Measurements from ENCODE around the gene UGT2A2. TPM values are rescaled to one million over a fixed set of nuclear protein-coding genes. Genes with fewer than 3 reads are reported as not detected.

The UGT2A2 gene
- total and polyA plus RNA-seq, 7 donors, result not detected

GRCh38 chr4:69563424-69563823 is 76.0 kb downstream of the UGT2A2 start:
- Histone ChIP-seq H3K9me3 (no peaks in the 10 kb centered on the region), H3K27ac (no peak overlapping the region), H3K27me3 (no peaks in the 10 kb centered on the region), H3K36me3 (no peaks in the 10 kb centered on the region), H3K4me1 (no peaks in the 10 kb centered on the region), H3K4me3 (no peak overlapping the region)
- intact Hi-C loops (cut with DNase I), result no loop called here
- DNase-seq, result no peak
- WGBS, 2 donors, result 35 to 45% methylated on average over 2 of the region's 2 CpGs
- no peak for TF ChIP-seq POLR2AphosphoS5 (IDR thresholded peaks at IDR 0.05)
- no peak for TF ChIP-seq POLR2A (IDR thresholded peaks at IDR 0.05)
- TF ChIP-seq, protein P1, sequence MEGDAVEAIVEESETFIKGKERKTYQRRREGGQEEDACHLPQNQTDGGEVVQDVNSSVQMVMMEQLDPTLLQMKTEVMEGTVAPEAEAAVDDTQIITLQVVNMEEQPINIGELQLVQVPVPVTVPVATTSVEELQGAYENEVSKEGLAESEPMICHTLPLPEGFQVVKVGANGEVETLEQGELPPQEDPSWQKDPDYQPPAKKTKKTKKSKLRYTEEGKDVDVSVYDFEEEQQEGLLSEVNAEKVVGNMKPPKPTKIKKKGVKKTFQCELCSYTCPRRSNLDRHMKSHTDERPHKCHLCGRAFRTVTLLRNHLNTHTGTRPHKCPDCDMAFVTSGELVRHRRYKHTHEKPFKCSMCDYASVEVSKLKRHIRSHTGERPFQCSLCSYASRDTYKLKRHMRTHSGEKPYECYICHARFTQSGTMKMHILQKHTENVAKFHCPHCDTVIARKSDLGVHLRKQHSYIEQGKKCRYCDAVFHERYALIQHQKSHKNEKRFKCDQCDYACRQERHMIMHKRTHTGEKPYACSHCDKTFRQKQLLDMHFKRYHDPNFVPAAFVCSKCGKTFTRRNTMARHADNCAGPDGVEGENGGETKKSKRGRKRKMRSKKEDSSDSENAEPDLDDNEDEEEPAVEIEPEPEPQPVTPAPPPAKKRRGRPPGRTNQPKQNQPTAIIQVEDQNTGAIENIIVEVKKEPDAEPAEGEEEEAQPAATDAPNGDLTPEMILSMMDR (IDR thresholded peaks at IDR 0.05), result no peak
- no peak for TF ChIP-seq EP300 (IDR thresholded peaks at IDR 0.05)

- Histone ChIP-seq H3K4me1 (no peaks in the 10 kb centered on the region), H3K36me3 (no peaks in the 10 kb centered on the region), H3K4me3 (no peak overlapping the region), H3K9me3 (no peaks in the 10 kb centered on the region), H3K27me3 (no peaks in the 10 kb centered on the region), H3K27ac (no peak overlapping the region)
- WGBS, 2 donors, result 75 to 89% methylated on average over 2 of the region's 2 CpGs
- intact Hi-C loops (cut with DNase I), result no loop called here
- TF ChIP-seq EP300 (IDR thresholded peaks at IDR 0.05) (no peak), POLR2A (IDR thresholded peaks at IDR 0.05) (no peak), POLR2AphosphoS5 (IDR thresholded peaks at IDR 0.05) (no peak)
- TF ChIP-seq, protein P1 (IDR thresholded peaks at IDR 0.05), result no peak
- DNase-seq, result no peak
These were observed 89.8 kb downstream of the UGT2A2 start for GRCh38 chr4:69549651-69550050.

DNA sequence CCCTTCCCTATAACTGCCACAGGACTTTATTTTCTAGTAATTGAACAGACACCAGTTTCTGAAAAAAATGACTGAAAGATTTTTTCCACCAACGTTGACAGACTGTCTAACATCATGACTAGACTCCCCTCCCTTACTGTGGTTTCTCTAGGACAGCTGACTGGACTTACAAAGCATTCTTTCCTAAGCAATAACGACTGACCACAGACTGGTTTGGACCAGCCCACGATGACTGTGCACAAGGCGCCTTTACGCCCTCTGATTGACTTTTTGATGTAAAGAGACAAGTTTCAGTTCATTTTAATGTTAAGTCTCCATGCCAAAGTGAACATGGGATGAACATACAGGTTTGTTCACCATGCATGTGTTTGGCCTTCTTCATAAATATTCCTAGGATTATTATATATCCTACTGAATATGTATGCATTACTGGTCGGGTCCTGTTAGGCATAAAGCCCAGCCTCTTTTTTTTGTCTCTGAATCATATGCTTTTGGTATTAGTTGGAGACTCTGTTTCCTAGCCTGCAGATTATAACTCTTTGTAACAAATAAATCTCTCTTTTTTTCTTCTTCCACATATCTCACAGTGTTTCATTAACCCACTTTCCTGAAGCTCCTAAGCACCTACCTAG is 93.2 kb downstream of the UGT2A2 start:
- no peaks in the 10 kb centered on the region for H3K9me3 ChIP-seq
- H3K27ac ChIP-seq, result no peak overlapping the region
- H3K27me3 ChIP-seq, result no peaks in the 10 kb centered on the region
- H3K4me1 ChIP-seq, result no peaks in the 10 kb centered on the region
- WGBS, 2 donors, result 61 to 65% methylated on average over 6 of the region's 6 CpGs
- TF ChIP-seq POLR2AphosphoS5 (IDR thresholded peaks at IDR 0.05) (no peak), EP300 (IDR thresholded peaks at IDR 0.05) (no peak), POLR2A (IDR thresholded peaks at IDR 0.05) (no peak)
- TF ChIP-seq, protein P1 (IDR thresholded peaks at IDR 0.05), result no peak
- intact Hi-C loops (cut with DNase I), result no loop called here
- no peaks in the 10 kb centered on the region for H3K36me3 ChIP-seq
- no peak overlapping the region for H3K4me3 ChIP-seq
- DNase-seq, result no peak

Small RNA genes lying within 50 kb of the gene (small RNA-seq; reads per million reads assigned to genes)
- gene UGT2A2, result 0 reads per million in 3 donors

Other genes starting within 250 kb of the UGT2A2 start
- gene UGT2B4, start 143.7 kb downstream of the UGT2A2 start, total RNA-seq, result under 1 TPM in 1 of 4 donors, not detected in 3; 0.36 TPM
- under 1 TPM in 1 of 3 donors, not detected in 2; 0.06 TPM for gene UGT2B4, start 143.7 kb downstream of the UGT2A2 start, polyA plus RNA-seq
- gene UGT2A1, start 13.6 kb upstream of the UGT2A2 start, total RNA-seq, result not detected
- gene UGT2A1, start 13.6 kb upstream of the UGT2A2 start, polyA plus RNA-seq, result not detected
- gene SULT1B1, start 121.0 kb upstream of the UGT2A2 start, total RNA-seq, result 1 to 10 TPM in 1 of 4 donors, under 1 TPM in 3; 0.71 to 1.2 (median 0.83) TPM
- gene SULT1B1, start 121.0 kb upstream of the UGT2A2 start, polyA plus RNA-seq, result 10 to 100 TPM; 29.8 to 99.9 (median 68.5) TPM
- not detected for gene SULT1E1, start 220.5 kb upstream of the UGT2A2 start, total RNA-seq
- gene SULT1E1, start 220.5 kb upstream of the UGT2A2 start, polyA plus RNA-seq, result under 1 TPM in 1 of 3 donors, not detected in 2; 0.69 TPM